GM19463 (cell line): Measurements from ENCODE around the gene SMO.
"Not testable (repeated sequence)": the region's sequence is repeated elsewhere in the genome, so short reads cannot be mapped to it uniquely, and the experiment has no call there.

ENCODE experiments used
- ATAC-seq: cut with Tn5 transposase; IDR thresholded peaks from one replicate; pipeline ENCODE4 v1.9.1; 2021; ENCODE audit warnings: mild to moderate bottlenecking, moderate library complexity; ENCODE audit not compliant: unreplicated experiment

Gene SMO

DNA sequence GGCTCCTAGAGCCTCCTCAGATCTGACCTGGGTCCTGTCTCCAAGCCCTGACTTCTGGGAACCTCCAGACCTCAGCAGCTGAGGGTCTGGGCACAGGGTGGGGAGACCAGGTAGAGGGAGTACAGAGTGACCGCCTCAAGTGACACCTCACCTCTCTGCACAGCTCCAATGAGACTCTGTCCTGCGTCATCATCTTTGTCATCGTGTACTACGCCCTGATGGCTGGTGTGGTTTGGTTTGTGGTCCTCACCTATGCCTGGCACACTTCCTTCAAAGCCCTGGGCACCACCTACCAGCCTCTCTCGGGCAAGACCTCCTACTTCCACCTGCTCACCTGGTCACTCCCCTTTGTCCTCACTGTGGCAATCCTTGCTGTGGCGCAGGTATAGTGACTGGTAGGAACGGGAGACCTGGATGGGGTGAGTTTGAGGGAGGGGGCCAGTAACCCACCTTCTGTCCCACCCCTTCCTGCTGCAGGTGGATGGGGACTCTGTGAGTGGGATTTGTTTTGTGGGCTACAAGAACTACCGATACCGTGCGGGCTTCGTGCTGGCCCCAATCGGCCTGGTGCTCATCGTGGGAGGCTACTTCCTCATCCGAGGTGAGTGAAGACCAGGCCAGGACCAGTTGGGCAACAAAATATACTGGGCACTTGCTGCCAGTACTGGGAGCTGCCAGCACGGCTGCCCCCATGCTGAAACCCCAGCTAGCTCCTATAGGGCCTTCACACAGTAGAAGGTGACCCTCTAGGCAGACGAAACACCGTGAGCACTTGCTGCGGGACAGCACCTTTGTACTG, 17.8 kb downstream of the SMO start:
- no peak for ATAC-seq

GRCh38 chr7:129208667-129209066, 20.2 kb downstream of the SMO start:
- ATAC-seq = no peak

- no peak for ATAC-seq
Observed at GRCh38 chr7:129209067-129209926, 20.9 kb downstream of the SMO start.

- no peak for ATAC-seq
Observed at GRCh38 chr7:129210256-129210988, 22.0 kb downstream of the SMO start.

DNA sequence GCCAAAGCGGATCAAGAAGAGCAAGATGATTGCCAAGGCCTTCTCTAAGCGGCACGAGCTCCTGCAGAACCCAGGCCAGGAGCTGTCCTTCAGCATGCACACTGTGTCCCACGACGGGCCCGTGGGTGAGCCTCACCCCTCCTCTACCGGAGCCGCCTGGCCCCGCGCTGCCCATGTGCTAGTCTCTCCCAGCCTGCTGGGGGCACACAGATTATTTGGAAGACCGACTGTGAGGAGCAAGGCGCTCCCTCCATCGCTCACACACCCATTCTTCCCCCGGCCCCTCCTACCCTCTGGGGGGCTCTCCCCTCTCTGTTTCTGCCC, 22.5 kb downstream of the SMO start:
- ATAC-seq = no peak

GRCh38 chr7:129212126-129212525, 23.7 kb downstream of the SMO start:
- ATAC-seq = no peak

DNA sequence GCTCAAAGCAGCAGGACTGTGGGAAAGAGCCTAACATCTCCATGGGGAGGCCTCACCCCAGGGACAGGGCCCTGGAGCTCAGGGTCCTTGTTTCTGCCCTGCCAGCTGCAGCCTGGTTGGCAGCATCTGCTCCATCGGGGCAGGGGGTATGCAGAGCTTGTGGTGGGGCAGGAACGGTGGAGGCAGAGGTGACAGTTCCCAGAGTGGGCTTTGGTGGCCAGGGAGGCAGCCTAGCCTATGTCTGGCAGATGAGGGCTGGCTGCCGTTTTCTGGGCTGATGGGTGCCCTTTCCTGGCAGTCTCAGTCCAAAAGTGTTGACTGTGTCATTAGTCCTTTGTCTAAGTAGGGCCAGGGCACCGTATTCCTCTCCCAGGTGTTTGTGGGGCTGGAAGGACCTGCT, 24.2 kb downstream of the SMO start:
- no peak for ATAC-seq

- ATAC-seq = no peak
Observed at GRCh38 chr7:129213828-129214227, 25.4 kb downstream of the SMO start.

DNA sequence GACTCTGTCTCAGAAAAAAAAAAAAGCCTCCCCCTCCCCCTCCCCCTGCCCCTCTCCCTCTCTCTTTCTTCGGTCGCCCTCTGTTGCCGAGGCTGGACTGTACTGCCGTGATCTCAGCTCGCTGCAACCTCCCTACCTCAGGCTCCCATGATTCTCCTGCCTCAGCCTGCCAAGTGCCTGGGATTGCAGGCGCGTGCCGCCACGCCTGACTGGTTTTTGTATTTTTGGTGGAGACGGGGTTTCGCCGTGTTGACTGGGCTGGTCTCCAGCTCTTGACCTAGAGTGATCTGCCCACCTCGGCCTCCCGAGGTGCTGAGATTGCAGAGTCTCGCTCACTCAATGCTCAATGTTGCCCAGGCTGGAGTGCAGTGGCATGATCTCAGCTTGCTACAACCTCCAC, 27.3 kb downstream of the SMO start:
- ATAC-seq = not testable (repeated sequence)

DNA sequence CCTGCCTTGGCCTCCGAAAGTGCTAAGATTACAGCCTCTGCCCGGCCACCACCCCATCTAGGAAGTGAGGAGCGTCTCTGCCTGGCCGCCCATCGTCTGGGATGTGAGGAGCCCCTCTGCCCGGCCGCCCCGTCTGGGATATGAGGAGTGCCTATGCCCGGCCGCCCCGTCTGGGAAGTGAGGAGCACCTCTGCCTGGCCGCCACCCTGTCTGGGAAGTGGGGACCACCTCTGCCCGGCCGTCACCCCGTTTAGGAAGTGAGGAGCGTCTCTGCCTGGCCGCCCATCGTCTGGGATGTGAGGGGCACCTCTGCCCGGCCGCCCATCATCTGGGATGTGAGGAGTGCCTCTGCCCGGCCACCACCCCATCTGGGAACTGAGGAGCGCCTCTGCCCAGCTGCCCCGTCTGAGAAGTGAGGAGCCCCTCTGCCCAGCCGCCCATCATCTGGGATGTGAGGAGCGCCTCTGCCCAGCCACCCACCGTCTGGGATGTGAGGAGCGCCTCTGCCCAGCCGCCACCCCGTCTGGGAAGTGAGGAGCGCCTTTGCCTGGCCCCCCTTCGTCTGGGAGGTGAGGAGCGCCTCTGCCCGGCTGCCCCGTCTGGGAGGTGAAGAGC, 27.8 kb downstream of the SMO start:
- ATAC-seq = not testable (repeated sequence)

- not testable (repeated sequence) for ATAC-seq
Observed at GRCh38 chr7:129216821-129217416, 28.5 kb downstream of the SMO start.

DNA sequence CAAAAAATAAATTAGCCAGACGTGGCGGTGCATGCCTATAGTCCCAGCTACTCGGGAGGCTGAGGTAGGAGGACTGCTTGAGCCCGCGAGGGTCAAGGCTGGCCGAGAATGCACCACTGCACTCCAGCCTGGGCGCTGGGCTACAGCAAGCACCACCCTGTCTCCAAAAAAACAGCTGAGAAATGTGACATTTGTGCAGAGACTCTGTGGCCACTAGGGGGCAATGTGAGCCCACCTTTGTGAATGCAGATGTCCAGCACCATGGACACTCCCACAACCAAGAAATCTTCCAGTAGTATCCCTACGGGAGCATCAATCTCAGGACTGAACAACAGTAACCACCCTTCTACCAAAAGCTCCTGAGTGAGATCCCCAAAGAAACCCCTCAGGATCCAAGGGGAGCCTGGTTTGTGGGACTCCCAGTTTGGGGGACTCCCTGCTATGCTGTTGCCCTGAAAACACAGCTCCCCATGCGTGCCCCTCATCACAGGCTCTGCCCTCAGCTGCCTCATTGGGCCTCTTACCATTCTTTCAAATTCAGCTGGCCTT, 30.2 kb downstream of the SMO start:
- ATAC-seq = no peak

DNA sequence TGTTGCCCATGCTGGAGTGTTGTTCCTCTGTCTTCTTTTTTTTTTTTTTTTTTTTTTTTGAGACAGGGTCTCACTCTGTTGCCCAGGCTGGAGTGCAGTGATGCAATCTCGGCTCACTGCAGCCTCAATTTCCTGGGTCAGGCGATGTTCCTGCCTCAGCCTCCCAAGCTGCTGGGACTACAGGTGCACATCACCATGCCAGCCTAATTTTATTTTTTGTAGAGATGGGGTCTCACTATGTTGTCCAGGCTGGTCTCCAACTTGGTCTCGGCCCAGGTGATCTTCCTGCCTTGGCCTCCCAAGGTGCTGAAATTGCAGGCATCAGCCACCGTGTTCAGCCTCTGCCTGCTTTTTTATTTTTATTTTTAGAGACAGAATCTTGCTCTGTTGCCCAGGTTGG, 30.7 kb downstream of the SMO start:
- not testable (repeated sequence) for ATAC-seq

DNA sequence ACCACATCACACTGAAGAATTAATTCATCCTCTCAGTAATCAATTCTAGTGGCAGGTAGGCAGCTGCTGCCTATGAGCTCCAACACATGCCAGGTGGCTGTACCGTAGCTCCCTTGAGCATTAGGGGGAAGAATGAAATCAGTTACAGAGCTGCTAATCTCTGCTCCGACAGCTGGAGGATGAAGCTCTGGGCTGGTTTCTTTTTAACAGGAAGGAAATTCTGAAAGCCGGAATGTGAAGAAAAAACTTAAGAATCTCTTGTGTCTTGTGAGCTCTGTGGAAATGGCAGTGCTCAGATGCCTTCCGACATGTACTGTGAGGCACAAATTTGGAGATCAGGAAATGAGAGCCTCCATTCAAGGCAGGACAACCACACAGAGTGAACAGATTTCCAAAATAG, 33.6 kb downstream of the SMO start:
- ATAC-seq = no peak

- ATAC-seq = peak; percentile 93
Observed at GRCh38 chr7:129224251-129225205, 36.1 kb downstream of the SMO start, which contains the start of gene AHCYL2. TSS of gene AHCYL2 (plus strand) at chr7:129225030.

- ATAC-seq = peak; percentile 27
Observed at GRCh38 chr7:129225206-129225930, 36.9 kb downstream of the SMO start.

GRCh38 chr7:129225931-129226572, 37.6 kb downstream of the SMO start:
- ATAC-seq = no peak
